H1 (cell line): ENCODE measurements around the gene CDKL4. TPM values are rescaled to one million over a fixed set of nuclear protein-coding genes. Genes with fewer than 3 reads are reported as not detected.

Source experiments
- CTCF ChIA-PET: fragments of 300-600 bp; sonication (Branson Sonifier 250); formaldehyde crosslinking; loops from one replicate; lab custom pipeline; 2021; ENCODE audit not compliant: partially characterized antibody; lab: Charles Lee
- POLR2A ChIA-PET: fragments of 300-600 bp; sonication (Branson Sonifier 250); formaldehyde crosslinking; loops from one replicate; lab custom pipeline; 2021; ENCODE audit warnings: inconsistent platforms; ENCODE audit not compliant: partially characterized antibody; lab: Charles Lee
- DNase-seq, 2 experiments: peaks; one replicate each; pipeline versions ENCODE4 v3.0.0 to v3.0.0-alpha.2; 2010 to 2022; ENCODE audit warnings: low spot score in 2 of 2, low read depth in 1 of 2, mixed read lengths in 1 of 2
- FAIRE-seq: peaks from 2 replicates; lab custom pipeline; 2011; peaks lifted over from hg19 to GRCh38; lab: Jason Lieb, UNC
- H2AFZ ChIP-seq: 2 replicates; pipeline ENCODE4 v1.8.1; 2012; ENCODE audit warnings: low read length, inconsistent platforms
- H2AK5ac ChIP-seq: 2 replicates; pipeline ENCODE4 v1.6.1; 2013; ENCODE audit warnings: low read depth, low read length
- H2BK120ac ChIP-seq: replicated peaks from 2 replicates; pipeline ENCODE3; 2013; ENCODE audit warnings: low read depth, low read length, inconsistent platforms
- H2BK12ac ChIP-seq: 2 replicates; pipeline ENCODE4 v1.6.1; 2013; ENCODE audit warnings: low read depth, low read length
- H2BK15ac ChIP-seq: 2 replicates; pipeline ENCODE4 v1.6.1; 2013; ENCODE audit warnings: low read length
- H2BK20ac ChIP-seq: 2 replicates; pipeline ENCODE4 v1.6.1; 2013; ENCODE audit warnings: low read length
- H2BK5ac ChIP-seq: 2 replicates; pipeline ENCODE4 v1.6.1; 2013; ENCODE audit warnings: low read depth, low read length
- H3K14ac ChIP-seq: 2 replicates; pipeline ENCODE4 v1.6.1; 2013; ENCODE audit warnings: inconsistent platforms; ENCODE audit not compliant: insufficient read length
- H3K18ac ChIP-seq: 2 replicates; pipeline ENCODE4 v1.6.1; 2013; ENCODE audit warnings: low read length; ENCODE audit errors: extremely low read depth
- H3K23ac ChIP-seq: 2 replicates; pipeline ENCODE4 v1.6.1; 2013; ENCODE audit warnings: inconsistent platforms; ENCODE audit not compliant: insufficient read length
- H3K23me2 ChIP-seq: 2 replicates; pipeline ENCODE4 v1.6.1; 2013; ENCODE audit warnings: low read depth, low read length
- H3K27ac ChIP-seq: 2 replicates; pipeline ENCODE4 v1.6.1; 2011; ENCODE audit warnings: low read depth, low read length, inconsistent platforms
- H3K27me3 ChIP-seq, 4 experiments: replicated peaks in 1 of 4; 1 replicate in 1 of 4; 2 replicates in 3 of 4; pipeline versions ENCODE4 v1.6.1 to v1.8.1; 2011 to 2013; ENCODE audit warnings: low read length in 3 of 4, mild to moderate bottlenecking in 3 of 4, inconsistent platforms in 2 of 4, mixed read lengths in 2 of 4, moderate library complexity in 1 of 4; ENCODE audit not compliant: control insufficient read depth in 3 of 4, insufficient read depth in 3 of 4; ENCODE audit errors: extremely low read depth in 1 of 4
- H3K36me3 ChIP-seq, 4 experiments: 2 replicates each; pipeline versions ENCODE4 v1.6.1 to v1.8.1; 2011 to 2013; ENCODE audit warnings: mild to moderate bottlenecking in 4 of 4, low read length in 3 of 4, moderate library complexity in 2 of 4, control low read depth in 1 of 4, inconsistent platforms in 1 of 4; ENCODE audit not compliant: insufficient read depth in 4 of 4, control insufficient read depth in 2 of 4
- H3K4ac ChIP-seq: replicated peaks from 2 replicates; pipeline ENCODE3; 2013; ENCODE audit warnings: low read length, low read depth, mixed read lengths, inconsistent platforms; ENCODE audit not compliant: insufficient read length
- H3K4me1 ChIP-seq, 4 experiments: replicated peaks in 1 of 4; 1 replicate in 1 of 4; 2 replicates in 3 of 4; pipeline versions ENCODE4 v1.6.1 to v1.8.1; 2011 to 2013; ENCODE audit warnings: low read length in 3 of 4, inconsistent platforms in 2 of 4, mixed read lengths in 1 of 4; ENCODE audit not compliant: insufficient read depth in 4 of 4, control insufficient read depth in 3 of 4
- H3K4me2 ChIP-seq, 2 experiments: 2 replicates each; pipeline versions ENCODE4 v1.6.1 to v1.8.1; 2011 to 2013; ENCODE audit warnings: low read depth in 2 of 2, low read length in 2 of 2, control low read depth in 1 of 2, inconsistent platforms in 1 of 2, mild to moderate bottlenecking in 1 of 2; ENCODE audit not compliant: insufficient read depth in 1 of 2
- H3K4me3 ChIP-seq, 4 experiments: fragments of 200-600, 300-600 bp in 1 of 4; sonication (generic), shearing (Covaris generic), sonication (Bioruptor Twin) in 1 of 4; 2 replicates each; pipeline versions ENCODE4 v1.5.1 to v1.8.1; 2011 to 2016; ENCODE audit warnings: low read length in 4 of 4, low read depth in 3 of 4, control low read depth in 2 of 4, inconsistent platforms in 2 of 4, mild to moderate bottlenecking in 2 of 4, mixed read lengths in 1 of 4, moderate library complexity in 1 of 4; ENCODE audit not compliant: insufficient read depth in 2 of 4; ENCODE audit errors: extremely low read depth in 1 of 4
- H3K56ac ChIP-seq: replicated peaks from 2 replicates; pipeline ENCODE3; 2013; ENCODE audit warnings: low read depth, mild to moderate bottlenecking, mixed read lengths, low read length, inconsistent platforms; ENCODE audit not compliant: insufficient read length
- H3K79me1 ChIP-seq: 2 replicates; pipeline ENCODE4 v1.6.1; 2013; ENCODE audit warnings: low read depth, low read length, control low read depth
- H3K79me2 ChIP-seq, 2 experiments: 2 replicates each; pipeline versions ENCODE4 v1.6.1 to v1.8.1; 2012 to 2013; ENCODE audit warnings: low read length in 2 of 2, mild to moderate bottlenecking in 2 of 2, inconsistent platforms in 1 of 2; ENCODE audit not compliant: insufficient read depth in 2 of 2, control insufficient read depth in 1 of 2
- H3K9ac ChIP-seq, 4 experiments: replicated peaks in 1 of 4; 1 replicate in 1 of 4; 2 replicates in 3 of 4; pipeline versions ENCODE4 v1.6.1 to v1.8.1; 2011 to 2013; ENCODE audit warnings: low read depth in 3 of 4, low read length in 3 of 4, control low read depth in 2 of 4, mild to moderate bottlenecking in 2 of 4, moderate library complexity in 2 of 4, inconsistent platforms in 1 of 4; ENCODE audit errors: extremely low read depth in 1 of 4
- H3K9me3 ChIP-seq, 2 experiments: 2 replicates each; pipeline versions ENCODE4 v1.6.1 to v1.8.1; 2012 to 2013; ENCODE audit warnings: mild to moderate bottlenecking in 2 of 2, moderate library complexity in 2 of 2, control low read depth in 1 of 2, inconsistent platforms in 1 of 2, low read depth in 1 of 2, low read length in 1 of 2, mixed read lengths in 1 of 2; ENCODE audit not compliant: insufficient read depth in 2 of 2
- H4K20me1 ChIP-seq, 2 experiments: replicated peaks in 1 of 2; 2 replicates each; pipeline versions ENCODE3 to v1.8.1; 2011 to 2013; ENCODE audit warnings: inconsistent platforms in 2 of 2, low read length in 2 of 2, mild to moderate bottlenecking in 1 of 2; ENCODE audit not compliant: insufficient read depth in 2 of 2, control insufficient read depth in 1 of 2
- H4K5ac ChIP-seq: 2 replicates; pipeline ENCODE4 v1.6.1; 2013; ENCODE audit warnings: low read length, low read depth, mixed read lengths, inconsistent platforms; ENCODE audit not compliant: insufficient read length
- H4K8ac ChIP-seq: 2 replicates; pipeline ENCODE4 v1.8.0; 2013; ENCODE audit warnings: mild to moderate bottlenecking, moderate library complexity, low read length, inconsistent platforms; ENCODE audit not compliant: insufficient read depth; ENCODE audit errors: extremely low read depth
- H4K91ac ChIP-seq: replicated peaks from 2 replicates; pipeline ENCODE3; 2013; ENCODE audit warnings: low read length, mixed read lengths, inconsistent platforms; ENCODE audit not compliant: insufficient read length
- GTF2F1 ChIP-seq: IDR thresholded peaks from 2 replicates; pipeline ENCODE4 v1.6.1; 2012; ENCODE audit warnings: low read depth, low read length, improper control_type of control experiment, borderline replicate concordance
- KDM1A ChIP-seq: fragments of 200-600, 300-600 bp; sonication (generic); IDR thresholded peaks from 2 replicates; pipeline ENCODE4 v1.7.1; 2016; ENCODE audit warnings: mild to moderate bottlenecking, low read length, borderline replicate concordance
- RXRA ChIP-seq: IDR thresholded peaks from 2 replicates; pipeline ENCODE4 v1.6.1; 2011; ENCODE audit warnings: low read depth, mild to moderate bottlenecking, low read length, moderate library complexity; ENCODE audit not compliant: insufficient read depth
- WGBS, 2 experiments: shearing (Covaris generic) in 1 of 2; methylation state at CpG; one replicate each; pipeline versions ENCODE4 v1.1.6 to v1.1.7; 2013 to 2015; ENCODE audit warnings: low lambda C conversion rate in 2 of 2, mixed read lengths in 2 of 2, inconsistent platforms in 1 of 2, low coverage in 1 of 2, missing lambda C conversion rate in 1 of 2; ENCODE audit not compliant: insufficient replicate concordance in 2 of 2, insufficient coverage in 1 of 2, insufficient read length in 1 of 2; ENCODE audit errors: extremely low coverage in 1 of 2, missing lambda C conversion rate in 1 of 2; 5-methylcytosine and 5-hydroxymethylcytosine counted together
- polyA plus RNA-seq, 7 experiments: library from polyadenylated mRNA; depleted of rRNA in 3 of 7; stranded (reverse) in 5 of 7; unstranded in 2 of 7; fragments of >200 nt in 5 of 7; fragments of 200-250 nt in 2 of 7; gene quantifications; 1 replicate in 5 of 7; 2 replicates in 1 of 7; 4 replicates in 1 of 7; pipeline versions ENCODE4 v1.2.1 to v1.2.3, GENCODE V29; 2011 to 2013; ENCODE audit warnings: missing spikeins in 2 of 7, mixed read lengths in 2 of 7
- total RNA-seq: library from RNA; stranded (reverse); fragmentation: NEBNext Ultra II Directional; extraction: Animal tissue kit (Norgen Biotek cat#: 25700); gene quantifications from 2 replicates; pipeline ENCODE4 v1.2.1, GENCODE V29; 2021

CDKL4 gene
- total and polyA plus RNA-seq, 2 of the 8 experiments (the other 6 are each of a cell fraction or from before 2014, with no cell fraction given), result not detected

- 94% methylated on average over 6 of the region's 6 CpGs; no CpG with 5 or more reads in 1 of the 2 experiments for WGBS, 2 experiments
- Histone ChIP-seq H3K9ac (no peak overlapping the region), H3K23ac (no peak overlapping the region), H3K4me3 (no peak overlapping the region), H2BK120ac (no peak overlapping the region), H3K14ac (no peak overlapping the region), H2BK20ac (no peak overlapping the region), H3K36me3 (no peaks in the 10 kb centered on the region), H3K27ac (no peak overlapping the region), H4K5ac (no peak overlapping the region), H4K20me1 (no peaks in the 10 kb centered on the region), H3K79me2 (no peaks in the 10 kb centered on the region), H4K8ac (no peak overlapping the region), H2BK15ac (no peak overlapping the region), H3K4ac (no peak overlapping the region), H3K4me2 (no peak overlapping the region), H2BK12ac (no peak overlapping the region), H3K56ac (no peak overlapping the region), H3K79me1 (no peaks in the 10 kb centered on the region), H2BK5ac (no peak overlapping the region), H3K27me3 (no peaks in the 10 kb centered on the region), H4K91ac (no peak overlapping the region), H3K9me3 (no peaks in the 10 kb centered on the region), H2AFZ (peak overlapping the region; percentile 81), H2AK5ac (no peak overlapping the region), H3K18ac (no peak overlapping the region), H3K4me1 (peaks cover 0 to 4% (median 0%) of the 10 kb centered on the region in 4 experiments; a peak in 1 of 7 replicates), H3K23me2 (no peaks in the 10 kb centered on the region)
- CTCF ChIA-PET, result interaction anchor here (1.1 kb wide), 1 partner anchor 8 kb away, joined by 3 read pairs; no protein-coding TSS in a partner anchor
- TF ChIP-seq RXRA (no peak), GTF2F1 (no peak), KDM1A (no peak)
- no peak for DNase-seq
- POLR2A ChIA-PET, result interaction anchor here (1.0 to 1.5 kb wide), 2 partner anchors 11 to 29 kb away, joined by 3 to 4 read pairs; partner anchors contain the start of gene SOS1
- FAIRE-seq, result no peak
Observed at GRCh38 chr2:39150102-39150562, 93.6 kb downstream of the CDKL4 start.
